Brain microvascular endothelial cell (primary cell): ENCODE results near the gene TRUB2.

Experiments used
- DNase-seq: peaks from one replicate; pipeline ENCODE4 v3.0.0-alpha.2; 2020
- H3K27ac ChIP-seq: fragments of 250-450 bp; sonication (Bioruptor Pico); 2 replicates; pipeline ENCODE4 v1.5.1; 2020; ENCODE audit warnings: mild to moderate bottlenecking, moderate library complexity
- H3K27me3 ChIP-seq: fragments of 250-450 bp; sonication (Bioruptor Pico); replicated peaks from 2 replicates; pipeline ENCODE4 v1.5.1; 2020; ENCODE audit warnings: mild to moderate bottlenecking
- H3K36me3 ChIP-seq: fragments of 250-450 bp; sonication (Bioruptor Pico); replicated peaks from 2 replicates; pipeline ENCODE4 v1.5.1; 2020; ENCODE audit warnings: mild to moderate bottlenecking
- H3K4me3 ChIP-seq: 2 replicates; pipeline ENCODE4 v1.5.1; 2011; ENCODE audit warnings: low read depth, mild to moderate bottlenecking, control low read depth, low read length, moderate library complexity
- CTCF ChIP-seq: IDR thresholded peaks from 2 replicates; pipeline ENCODE4 v1.5.1; 2011; ENCODE audit warnings: low read depth, mild to moderate bottlenecking, moderate library complexity, low read length, control low read depth, inconsistent platforms; ENCODE audit errors: missing control alignments
- in situ Hi-C: cut with HindIII; loops from 2 replicates; pipeline ENCODE4 v1.10.0; 2017; ENCODE audit warnings: low sequenced_read_pairs, low pct_ligation_motif_present

TRUB2 gene

GRCh38 chr9:128260340-128260739, 61.9 kb downstream of the TRUB2 start:
- TF ChIP-seq CTCF: no peak
- H3K27me3 ChIP-seq: no peaks in the 10 kb centered on the region
- H3K27ac ChIP-seq: no peak overlapping the region
- no peak overlapping the region for H3K4me3 ChIP-seq
- H3K36me3 ChIP-seq: peaks cover 82% of the 10 kb centered on the region
- in situ Hi-C loops: no loop called here
- no peak for DNase-seq

GRCh38 chr9:128259156-128259555, 63.1 kb downstream of the TRUB2 start:
- peaks cover 77% of the 10 kb centered on the region for H3K36me3 ChIP-seq
- no peak overlapping the region for H3K4me3 ChIP-seq
- DNase-seq: no peak
- H3K27me3 ChIP-seq: no peaks in the 10 kb centered on the region
- in situ Hi-C loops: no loop called here
- H3K27ac ChIP-seq: no peak overlapping the region
- peak; percentile 21 for TF ChIP-seq CTCF

- DNase-seq: no peak
- Histone ChIP-seq H3K4me3 (no peak overlapping the region), H3K36me3 (peaks cover 77% of the 10 kb centered on the region), H3K27me3 (no peaks in the 10 kb centered on the region), H3K27ac (no peak overlapping the region)
- TF ChIP-seq CTCF: no peak
- in situ Hi-C loops: no loop called here
These were observed 63.9 kb downstream of the TRUB2 start for GRCh38 chr9:128258326-128258725.

GRCh38 chr9:128257907-128258306, 64.3 kb downstream of the TRUB2 start:
- in situ Hi-C loops: no loop called here
- Histone ChIP-seq H3K27me3 (no peaks in the 10 kb centered on the region), H3K27ac (no peak overlapping the region), H3K4me3 (no peak overlapping the region), H3K36me3 (peaks cover 73% of the 10 kb centered on the region)
- TF ChIP-seq CTCF: no peak
- DNase-seq: no peak

GRCh38 chr9:128257086-128257825, 65.0 kb downstream of the TRUB2 start:
- peaks cover 67% of the 10 kb centered on the region for H3K36me3 ChIP-seq

More at GRCh38 chr9:128257086-128257825, 65.0 kb downstream of the TRUB2 start:
- in situ Hi-C loops: no loop called here
- H3K27me3 ChIP-seq: no peaks in the 10 kb centered on the region
- no peak for TF ChIP-seq CTCF
- DNase-seq: no peak
- H3K4me3 ChIP-seq: no peak overlapping the region
- no peak overlapping the region for H3K27ac ChIP-seq
